Endothelial cell (in vitro differentiated cells): ENCODE measurements around the gene PHRF1. TPM values are rescaled to one million over a fixed set of nuclear protein-coding genes. Genes with fewer than 3 reads are reported as not detected.

Experiments
- DNase-seq: peaks from one replicate; pipeline ENCODE4 v3.0.0; 2021; ENCODE audit warnings: low spot score
- H3K27ac Mint-ChIP-seq: one replicate; pipeline ENCODE4 v1.8.0; 2021; ENCODE audit warnings: mixed read lengths, inconsistent platforms; ENCODE audit not compliant: unreplicated experiment
- H3K27me3 Mint-ChIP-seq: one replicate; pipeline ENCODE4 v1.8.0; 2021; ENCODE audit warnings: mild to moderate bottlenecking, moderate library complexity, mixed read lengths, inconsistent platforms; ENCODE audit not compliant: unreplicated experiment
- H3K36me3 Mint-ChIP-seq: one replicate; pipeline ENCODE4 v1.8.0; 2021; ENCODE audit warnings: mild to moderate bottlenecking, low read depth, mixed read lengths, inconsistent platforms; ENCODE audit not compliant: unreplicated experiment
- H3K4me1 Mint-ChIP-seq: one replicate; pipeline ENCODE4 v1.8.0; 2021; ENCODE audit warnings: mild to moderate bottlenecking, mixed read lengths, inconsistent platforms; ENCODE audit not compliant: unreplicated experiment
- H3K4me3 Mint-ChIP-seq: one replicate; pipeline ENCODE4 v1.8.0; 2021; ENCODE audit warnings: mild to moderate bottlenecking, mixed read lengths, inconsistent platforms; ENCODE audit not compliant: unreplicated experiment
- H3K9me3 Mint-ChIP-seq: one replicate; pipeline ENCODE4 v1.8.0; 2021; ENCODE audit warnings: mixed read lengths, inconsistent platforms; ENCODE audit not compliant: unreplicated experiment
- CTCF ChIP-seq: fragments of 200-600 bp; sonication (generic); IDR thresholded peaks from one replicate; pipeline ENCODE4 v1.5.0; 2021; ENCODE audit warnings: antibody characterized with exemption; ENCODE audit not compliant: unreplicated experiment
- total RNA-seq: library from RNA; stranded (reverse); fragmentation: NEBNext Ultra II Directional; extraction: Animal tissue kit (Norgen Biotek cat#: 25700); gene quantifications from one replicate; pipeline ENCODE4 v1.2.1, GENCODE V29; 2021; ENCODE audit not compliant: unreplicated experiment

The PHRF1 gene
- total RNA-seq, 1 donor from 2014 or later, result 29.5 TPM

DNA sequence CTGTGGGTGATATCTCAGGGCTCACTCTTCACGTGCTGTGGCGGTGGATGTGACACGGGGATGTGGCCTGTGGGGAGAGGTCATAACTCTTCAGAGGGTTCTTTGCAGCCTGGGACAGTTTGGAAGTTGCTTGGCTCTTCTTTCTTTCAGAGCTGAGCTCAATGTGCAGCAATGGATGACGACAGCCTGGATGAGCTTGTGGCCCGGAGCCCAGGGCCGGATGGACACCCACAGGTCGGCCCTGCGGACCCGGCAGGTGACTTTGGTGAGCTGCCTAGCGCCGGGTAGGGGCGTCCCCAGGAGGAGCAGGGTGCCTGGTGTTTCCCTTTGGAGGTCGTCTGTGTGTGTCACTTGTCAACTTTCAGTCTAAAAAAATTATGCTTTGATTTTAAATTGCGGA lies 5.1 kb downstream of the PHRF1 start:
- DNase-seq, result no peak
- TF ChIP-seq CTCF, result no peak
- Mint-ChIP-seq H3K9me3 (no peaks in the 10 kb centered on the region), H3K27me3 (peaks cover 5% of the 10 kb centered on the region), H3K27ac (peak overlapping the region; percentile 32), H3K36me3 (peaks cover 5% of the 10 kb centered on the region), H3K4me1 (peaks cover 15% of the 10 kb centered on the region), H3K4me3 (no peak overlapping the region)

- Mint-ChIP-seq H3K4me1 (peaks cover 15% of the 10 kb centered on the region), H3K27me3 (peaks cover 5% of the 10 kb centered on the region), H3K9me3 (no peaks in the 10 kb centered on the region), H3K36me3 (peaks cover 7% of the 10 kb centered on the region), H3K4me3 (no peak overlapping the region), H3K27ac (no peak overlapping the region)
- DNase-seq, result no peak
- TF ChIP-seq CTCF, result no peak
Measured at GRCh38 chr11:581752-582151, 5.5 kb downstream of the PHRF1 start.

- no peak for TF ChIP-seq CTCF
- Mint-ChIP-seq H3K27me3 (peaks cover 5% of the 10 kb centered on the region), H3K4me3 (no peak overlapping the region), H3K4me1 (peaks cover 8% of the 10 kb centered on the region), H3K27ac (no peak overlapping the region), H3K9me3 (no peaks in the 10 kb centered on the region), H3K36me3 (peaks cover 15% of the 10 kb centered on the region)
- DNase-seq, result no peak
Measured at GRCh38 chr11:584287-584686, 8.0 kb downstream of the PHRF1 start.

GRCh38 chr11:586376-587316 lies 10.4 kb downstream of the PHRF1 start:
- H3K9me3 Mint-ChIP-seq, result no peaks in the 10 kb centered on the region
- peaks cover 10% of the 10 kb centered on the region for H3K27me3 Mint-ChIP-seq
- peaks cover 24% of the 10 kb centered on the region for H3K36me3 Mint-ChIP-seq
- H3K4me3 Mint-ChIP-seq, result peak overlapping the region; percentile 49
- H3K4me1 Mint-ChIP-seq, result peaks cover 6% of the 10 kb centered on the region
- TF ChIP-seq CTCF, result no peak
- no peak for DNase-seq
- H3K27ac Mint-ChIP-seq, result no peak overlapping the region

DNA sequence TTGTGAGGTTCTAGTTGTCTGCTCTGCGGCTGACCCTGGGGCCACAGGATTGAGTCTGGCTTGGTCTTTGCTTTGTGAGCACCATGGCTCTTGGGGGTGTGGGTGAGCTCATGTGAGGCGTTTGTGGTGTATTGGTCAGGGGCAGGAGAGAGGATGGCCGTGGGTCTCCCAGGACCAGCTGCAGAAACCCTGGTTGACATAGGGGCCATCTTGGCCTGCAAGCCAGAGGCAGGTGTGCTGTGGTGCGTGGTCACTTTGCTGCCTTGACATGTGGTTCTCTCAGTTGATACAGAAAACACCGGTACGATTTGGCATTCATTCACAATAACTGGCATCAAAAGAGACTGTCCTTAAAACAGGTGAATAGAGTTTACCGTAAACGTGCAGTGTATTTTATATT lies 11.3 kb downstream of the PHRF1 start:
- Mint-ChIP-seq H3K36me3 (peaks cover 29% of the 10 kb centered on the region), H3K27ac (no peak overlapping the region), H3K9me3 (no peaks in the 10 kb centered on the region), H3K27me3 (peaks cover 12% of the 10 kb centered on the region), H3K4me3 (peak overlapping the region; percentile 31), H3K4me1 (peaks cover 6% of the 10 kb centered on the region)
- no peak for TF ChIP-seq CTCF
- DNase-seq, result no peak
